PC-9 (cell line): Measurements from ENCODE around the gene B3GNT7. TPM values are rescaled to one million over a fixed set of nuclear protein-coding genes. Genes with fewer than 3 reads are reported as not detected.
A peak's percentile ranks its signal among the peaks of the same experiment; 100 is the strongest.

ENCODE experiments used
- BruUV-seq: library from RNA; stranded (reverse); fragments of 400-500 nt; replicated peaks from 2 replicates; lab custom pipeline; 2021; lab: Mats Ljungman, UMichigan
- CTCF ChIA-PET: fragments of 300-600 bp; sonication (Branson Sonifier 250); formaldehyde crosslinking; loops from one replicate; lab custom pipeline; 2022; ENCODE audit warnings: antibody characterized with exemption; lab: Charles Lee
- POLR2A ChIA-PET: fragments of 300-600 bp; sonication (Branson Sonifier 250); formaldehyde crosslinking; loops from one replicate; lab custom pipeline; 2022; ENCODE audit warnings: antibody characterized with exemption; ENCODE audit not compliant: unreplicated experiment; lab: Charles Lee
- DNase-seq, 2 experiments: peaks; one replicate each; pipeline versions ENCODE4 v3.0.0 to v3.0.0-alpha.2; 2015 to 2022; ENCODE audit warnings: mixed read lengths in 1 of 2
- H2AFZ ChIP-seq: fragments of 200-600 bp; sonication (generic); 2 replicates; pipeline ENCODE4 v1.8.1; 2017; ENCODE audit warnings: antibody characterized with exemption
- H3F3A ChIP-seq: fragments of 200-600 bp; sonication (generic); 2 replicates; pipeline ENCODE4 v1.8.1; 2017; ENCODE audit warnings: antibody characterized with exemption, mild to moderate bottlenecking, low read depth; ENCODE audit not compliant: insufficient read depth
- H3K27ac ChIP-seq: fragments of 200-600 bp; sonication (generic); 2 replicates; pipeline ENCODE4 v1.6.1; 2016; ENCODE audit warnings: mixed run types
- H3K27me3 ChIP-seq: fragments of 200-600 bp; sonication (generic); 2 replicates; pipeline ENCODE4 v1.6.1; 2016; ENCODE audit warnings: low read depth, mixed run types; ENCODE audit not compliant: insufficient read depth
- H3K36me3 ChIP-seq: fragments of 200-600 bp; sonication (generic); 2 replicates; pipeline ENCODE4 v1.6.1; 2016; ENCODE audit warnings: low read depth, mixed run types
- H3K4me1 ChIP-seq: fragments of 200-600 bp; sonication (generic); replicated peaks from 2 replicates; pipeline ENCODE4 v1.6.1; 2016; ENCODE audit warnings: mixed run types; ENCODE audit not compliant: insufficient read depth
- H3K4me2 ChIP-seq: fragments of 200-600 bp; sonication (generic); 2 replicates; pipeline ENCODE4 v1.6.1; 2017; ENCODE audit warnings: mixed run types
- H3K4me3 ChIP-seq: fragments of 200-600 bp; sonication (generic); 2 replicates; pipeline ENCODE4 v1.6.1; 2016; ENCODE audit warnings: mixed run types
- H3K79me2 ChIP-seq: fragments of 200-600 bp; sonication (generic); 2 replicates; pipeline ENCODE4 v1.6.1; 2017; ENCODE audit warnings: low read depth, mixed run types
- H3K9me2 ChIP-seq: fragments of 200-600 bp; sonication (generic); 2 replicates; pipeline ENCODE4 v1.8.1; 2017; ENCODE audit warnings: mild to moderate bottlenecking; ENCODE audit not compliant: insufficient read depth
- H3K9me3 ChIP-seq: fragments of 200-600 bp; sonication (generic); 2 replicates; pipeline ENCODE4 v1.8.1; 2016; ENCODE audit warnings: low read depth; ENCODE audit not compliant: insufficient read depth
- H4K20me1 ChIP-seq: fragments of 200-600 bp; sonication (generic); 2 replicates; pipeline ENCODE4 v1.8.1; 2017; ENCODE audit not compliant: insufficient read depth
- CTCF ChIP-seq: fragments of 200-600 bp; sonication (generic); conservative IDR thresholded peaks from 2 replicates; pipeline ENCODE4 v1.6.1; 2017; ENCODE audit warnings: mixed run types, antibody characterized with exemption, mild to moderate bottlenecking, moderate library complexity
- EZH2 ChIP-seq: fragments of 200-600 bp; sonication (generic); IDR thresholded peaks from 2 replicates; pipeline ENCODE4 v1.8.0; 2017; ENCODE audit warnings: antibody characterized with exemption, low read depth
- intact Hi-C: fragments of 100-400 bp; cut with micrococcal nuclease; formaldehyde crosslinking; loops from one replicate; pipeline ENCODE4 v1.10.0; 2022; ENCODE audit not compliant: unreplicated experiment
- total RNA-seq: library from RNA; stranded (reverse); gene quantifications from 2 replicates; pipeline ENCODE4 v1.2.3, GENCODE V29; 2021

The B3GNT7 gene
- total RNA-seq, 1 experiment from 2014 or later: 14.0 TPM

DNA sequence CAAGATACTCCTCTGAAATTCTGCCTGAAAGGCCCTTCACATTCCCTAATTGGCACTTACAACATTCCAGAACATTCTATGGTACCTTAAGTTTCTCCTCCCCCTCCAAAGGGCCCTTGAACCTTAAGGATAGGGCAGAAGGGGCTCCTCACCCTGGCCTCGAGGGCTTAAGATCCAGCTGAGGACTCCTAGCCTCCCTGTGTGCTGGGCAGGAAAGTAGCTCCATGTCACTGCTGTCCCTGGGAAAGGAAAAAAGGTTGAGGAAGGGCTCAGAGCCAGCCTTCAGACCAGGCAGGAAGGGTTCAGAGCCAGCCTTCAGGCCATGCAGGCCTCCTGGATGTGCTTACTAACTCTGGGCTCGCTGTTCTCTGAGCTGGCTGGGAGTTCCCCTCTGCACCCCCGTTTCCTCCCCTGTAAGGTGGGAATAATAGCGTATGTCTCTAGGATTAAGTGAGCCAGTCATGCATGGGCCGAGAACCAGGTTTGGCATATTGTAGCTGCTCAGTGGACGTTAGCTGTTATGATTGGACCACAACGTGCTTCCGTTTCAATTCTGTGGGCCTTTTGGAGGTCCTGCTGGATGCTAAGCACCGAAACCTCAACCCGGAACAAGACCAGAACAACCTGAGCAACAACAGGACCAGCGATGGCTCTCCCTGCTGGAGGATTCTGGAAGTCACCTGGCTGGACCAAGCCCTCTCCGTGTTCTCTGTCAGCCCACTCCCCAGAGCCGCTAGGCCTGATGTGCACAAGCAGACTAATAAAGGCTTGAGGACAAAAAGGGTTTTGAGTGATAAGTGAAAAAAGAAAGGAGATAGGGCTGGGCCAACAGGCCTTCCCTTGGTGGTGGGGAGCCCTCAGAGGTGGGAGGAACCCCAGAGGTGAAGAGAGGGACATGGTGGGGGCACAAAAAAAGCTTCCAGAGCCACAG is 1.0 kb upstream of the B3GNT7 start:
- Histone ChIP-seq H3K4me2 (peak overlapping the region; percentile 72), H3K9me3 (no peaks in the 10 kb centered on the region), H3K9me2 (no peaks in the 10 kb centered on the region), H3K27me3 (no peaks in the 10 kb centered on the region), H4K20me1 (no peaks in the 10 kb centered on the region), H3F3A (no peaks in the 10 kb centered on the region; the same call in 1 of the 2 replicates), H3K27ac (no peak overlapping the region), H3K79me2 (peaks cover 9% of the 10 kb centered on the region), H3K36me3 (no peaks in the 10 kb centered on the region), H2AFZ (no peak overlapping the region), H3K4me3 (no peak overlapping the region), H3K4me1 (peaks cover 24% of the 10 kb centered on the region)
- ChIA-PET CTCF (no interaction called here), POLR2A (no interaction called here)
- TF ChIP-seq EZH2: no peak
- no peak; the same call in 1 of the 2 replicates for TF ChIP-seq CTCF
- no TSS peak for BruUV-seq
- intact Hi-C loops: loop anchor here (5.0 kb wide), 1 partner anchor 47 kb away; no protein-coding TSS in a partner anchor
- DNase-seq: no peak

DNA sequence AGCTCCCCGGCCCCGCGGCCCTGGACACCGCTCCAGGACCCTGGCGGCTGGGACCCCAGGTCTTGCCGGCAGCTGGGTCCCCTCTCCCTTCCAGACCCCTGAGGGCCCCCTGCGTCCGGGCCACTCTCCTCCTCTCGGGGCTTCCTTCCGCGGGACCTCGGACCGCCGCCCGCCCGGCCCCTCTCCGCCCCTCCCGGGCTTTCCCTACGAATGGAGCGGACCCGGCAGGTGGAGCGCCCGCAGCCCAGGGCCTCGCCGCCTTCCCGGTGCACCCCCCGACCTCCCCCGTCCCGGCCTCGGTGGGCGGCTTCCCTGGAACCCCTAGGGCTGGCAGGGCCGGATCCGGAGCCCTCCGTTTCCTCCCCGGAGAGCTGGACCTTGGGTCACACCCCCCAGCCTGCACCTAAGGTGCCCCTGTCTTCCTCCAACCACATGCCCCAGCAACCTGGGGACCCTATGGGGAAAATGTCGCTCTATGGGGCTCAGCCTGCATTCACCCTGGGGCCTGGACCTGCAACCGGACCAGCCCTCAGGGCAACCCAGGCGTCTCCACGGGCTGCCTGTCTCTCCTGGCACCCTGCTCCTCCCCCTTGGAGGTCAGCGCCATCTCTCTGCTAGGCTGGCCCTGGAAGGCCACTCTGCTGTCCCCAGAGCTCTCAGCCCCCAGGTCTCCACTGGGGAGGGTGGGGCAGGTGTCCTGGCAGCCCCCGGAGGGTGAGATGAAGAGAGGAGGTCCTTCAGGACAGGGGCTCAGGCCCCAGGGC is 730 bp downstream of the B3GNT7 start:
- H3K27ac ChIP-seq: no peak overlapping the region
- ChIA-PET CTCF (interaction anchor here (0.6 to 0.8 kb wide), 4 partner anchors 76 to 305 kb away, joined by 3 to 9 read pairs (median 8); no protein-coding TSS in a partner anchor), POLR2A (interaction anchor here (0.7 kb wide), 1 partner anchor 279 kb away, joined by 3 read pairs; no protein-coding TSS in a partner anchor)
- peaks cover 9% of the 10 kb centered on the region for H3K79me2 ChIP-seq
- no peaks in the 10 kb centered on the region for H3K36me3 ChIP-seq
- H2AFZ ChIP-seq: peak overlapping the region; percentile 64; the same call in 1 of the 2 replicates
- DNase-seq: no peak
- peaks cover 41% of the 10 kb centered on the region for H3K4me1 ChIP-seq
- H3F3A ChIP-seq: peaks cover 10% of the 10 kb centered on the region
- no peaks in the 10 kb centered on the region for H3K9me3 ChIP-seq
- H3K4me3 ChIP-seq: peak overlapping the region; percentile 69
- H4K20me1 ChIP-seq: no peaks in the 10 kb centered on the region
- TF ChIP-seq CTCF (no peak), EZH2 (no peak)
- intact Hi-C loops: loop anchor here (5.0 kb wide), 1 partner anchor 49 kb away; no protein-coding TSS in a partner anchor
- peak overlapping the region; percentile 72 for H3K4me2 ChIP-seq
- BruUV-seq: no TSS peak
- H3K9me2 ChIP-seq: no peaks in the 10 kb centered on the region
- no peaks in the 10 kb centered on the region for H3K27me3 ChIP-seq
